Activated B cell treated with CpG ODN at 0.5 μM for 24 hours (primary cell): ENCODE measurements around the gene VIPR1. TPM values are rescaled to one million over a fixed set of nuclear protein-coding genes. Genes with fewer than 3 reads are reported as not detected.

Source experiments
- ATAC-seq: fragments of 200-7000 bp; cut with Tn5 transposase; one replicate; pipeline ENCODE4 v1.10.0; 2021; ENCODE audit warnings: low read depth, mild to moderate bottlenecking, moderate library complexity
- CTCF ChIA-PET: fragments of 350-600 bp; sonication (Branson Sonifier 250); formaldehyde crosslinking; loops from one replicate; lab custom pipeline; 2021; ENCODE audit warnings: antibody characterized with exemption; lab: Charles Lee
- POLR2A ChIA-PET: fragments of 350-600 bp; sonication (Branson Sonifier 250); formaldehyde crosslinking; loops from one replicate; lab custom pipeline; 2021; ENCODE audit warnings: antibody characterized with exemption; lab: Charles Lee
- DNase-seq: peaks from one replicate; pipeline ENCODE4 v3.0.0; 2022
- H3K27ac Mint-ChIP-seq: one replicate; pipeline ENCODE4 v1.8.0; 2020; ENCODE audit warnings: mixed read lengths
- H3K27me3 Mint-ChIP-seq: one replicate; pipeline ENCODE4 v1.8.0; 2021; ENCODE audit warnings: mixed read lengths
- H3K36me3 Mint-ChIP-seq: one replicate; pipeline ENCODE4 v1.8.0; 2021; ENCODE audit warnings: low read depth, mixed read lengths
- H3K4me1 Mint-ChIP-seq: one replicate; pipeline ENCODE4 v1.8.0; 2021; ENCODE audit warnings: mixed read lengths
- H3K4me3 Mint-ChIP-seq: one replicate; pipeline ENCODE4 v1.8.0; 2020; ENCODE audit warnings: mild to moderate bottlenecking, mixed read lengths
- H3K9me3 Mint-ChIP-seq: one replicate; pipeline ENCODE4 v1.8.0; 2020; ENCODE audit warnings: mixed read lengths
- CTCF ChIP-seq: fragments of 200-600 bp; IDR thresholded peaks from one replicate; pipeline ENCODE4 v1.8.0; 2022; ENCODE audit warnings: antibody characterized with exemption, mild to moderate bottlenecking
- intact Hi-C: fragments of 100-400 bp; cut with micrococcal nuclease; formaldehyde crosslinking; loops from one replicate; pipeline ENCODE4 v1.15.1; 2024
- total RNA-seq: library from RNA; stranded (reverse); gene quantifications from 2 replicates; pipeline ENCODE4 v1.2.3, GENCODE V29; 2022

VIPR1 gene
- total RNA-seq, 1 donor from 2014 or later: 3.2 TPM

- intact Hi-C loops: no loop called here
- CTCF ChIA-PET: no interaction called here
- no peak for ATAC-seq
- Mint-ChIP-seq H3K4me1 (peaks cover 9% of the 10 kb centered on the region), H3K4me3 (no peak overlapping the region), H3K27ac (no peak overlapping the region), H3K36me3 (no peaks in the 10 kb centered on the region), H3K27me3 (peaks cover 3% of the 10 kb centered on the region), H3K9me3 (no peaks in the 10 kb centered on the region)
- no peak for TF ChIP-seq CTCF
- POLR2A ChIA-PET: no interaction called here
- DNase-seq: no peak
Observed at GRCh38 chr3:42510325-42510724, 7.9 kb downstream of the VIPR1 start.

DNA sequence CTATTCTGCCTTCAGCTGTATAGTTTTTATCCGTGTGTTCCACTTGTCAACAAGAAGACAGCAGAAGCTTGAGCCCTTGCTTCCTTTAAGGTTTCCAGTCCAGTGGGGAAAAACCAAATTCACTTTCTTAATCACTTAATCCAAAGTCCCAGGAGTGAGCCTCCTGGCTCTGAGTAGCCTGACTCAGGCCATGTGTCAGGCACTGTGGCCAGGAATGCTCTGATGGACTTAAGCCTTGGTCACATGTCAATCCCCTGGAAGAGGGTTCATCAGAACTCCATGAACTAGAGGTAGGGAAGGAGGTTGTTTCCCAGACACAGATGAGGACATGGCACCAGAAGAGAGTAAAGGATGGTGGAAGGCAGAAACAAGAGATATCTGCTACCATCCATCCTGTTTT, 8.8 kb downstream of the VIPR1 start:
- H3K4me3 Mint-ChIP-seq: no peak overlapping the region
- H3K36me3 Mint-ChIP-seq: no peaks in the 10 kb centered on the region
- H3K4me1 Mint-ChIP-seq: peaks cover 9% of the 10 kb centered on the region
- H3K9me3 Mint-ChIP-seq: no peaks in the 10 kb centered on the region
- POLR2A ChIA-PET: no interaction called here
- TF ChIP-seq CTCF: no peak
- CTCF ChIA-PET: no interaction called here
- H3K27ac Mint-ChIP-seq: no peak overlapping the region
- no peak for ATAC-seq
- DNase-seq: no peak
- peaks cover 3% of the 10 kb centered on the region for H3K27me3 Mint-ChIP-seq
- intact Hi-C loops: no loop called here

GRCh38 chr3:42511736-42512135, 9.3 kb downstream of the VIPR1 start:
- Mint-ChIP-seq H3K9me3 (no peaks in the 10 kb centered on the region), H3K36me3 (no peaks in the 10 kb centered on the region), H3K4me3 (no peak overlapping the region), H3K27ac (no peak overlapping the region), H3K27me3 (peaks cover 3% of the 10 kb centered on the region), H3K4me1 (peaks cover 9% of the 10 kb centered on the region)
- ATAC-seq: no peak
- DNase-seq: no peak
- intact Hi-C loops: no loop called here
- POLR2A ChIA-PET: no interaction called here
- CTCF ChIA-PET: no interaction called here
- TF ChIP-seq CTCF: no peak

- POLR2A ChIA-PET: no interaction called here
- H3K36me3 Mint-ChIP-seq: no peaks in the 10 kb centered on the region
Observed at GRCh38 chr3:42513121-42513520, 10.7 kb downstream of the VIPR1 start.

DNA sequence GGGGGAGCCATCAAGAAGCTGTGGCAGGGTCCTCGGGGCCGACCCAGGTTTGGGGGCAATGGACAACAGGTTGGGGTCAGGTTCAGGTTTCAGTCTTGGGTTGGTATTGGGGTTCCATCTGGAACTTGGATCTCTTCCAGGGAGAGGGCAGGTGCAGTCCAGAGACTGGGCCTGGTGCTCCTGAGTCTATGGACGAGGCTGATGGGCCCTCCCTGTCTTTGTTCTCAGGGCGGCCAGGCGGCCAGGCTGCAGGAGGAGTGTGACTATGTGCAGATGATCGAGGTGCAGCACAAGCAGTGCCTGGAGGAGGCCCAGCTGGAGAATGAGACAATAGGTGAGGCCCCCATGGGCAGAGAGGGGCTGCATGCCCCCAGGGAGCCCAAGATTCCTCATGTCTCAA, 11.1 kb downstream of the VIPR1 start:
- CTCF ChIA-PET: no interaction called here
- TF ChIP-seq CTCF: no peak
- H3K27ac Mint-ChIP-seq: no peak overlapping the region
- DNase-seq: no peak
- no peak overlapping the region for H3K4me3 Mint-ChIP-seq
- peaks cover 9% of the 10 kb centered on the region for H3K4me1 Mint-ChIP-seq
- no peaks in the 10 kb centered on the region for H3K36me3 Mint-ChIP-seq
- no peak for ATAC-seq
- H3K27me3 Mint-ChIP-seq: peaks cover 3% of the 10 kb centered on the region
- no peaks in the 10 kb centered on the region for H3K9me3 Mint-ChIP-seq
- intact Hi-C loops: no loop called here
- POLR2A ChIA-PET: no interaction called here

More at GRCh38 chr3:42513121-42513520, 10.7 kb downstream of the VIPR1 start:
- DNase-seq (no peak), ATAC-seq (no peak)
- Mint-ChIP-seq H3K4me1 (peaks cover 9% of the 10 kb centered on the region), H3K4me3 (no peak overlapping the region), H3K27ac (no peak overlapping the region), H3K9me3 (no peaks in the 10 kb centered on the region), H3K27me3 (peaks cover 3% of the 10 kb centered on the region)
- intact Hi-C loops: no loop called here
- no peak for TF ChIP-seq CTCF
- CTCF ChIA-PET: no interaction called here
